Measurements from ENCODE around the gene ST3GAL4.

Gene ST3GAL4

DNA sequence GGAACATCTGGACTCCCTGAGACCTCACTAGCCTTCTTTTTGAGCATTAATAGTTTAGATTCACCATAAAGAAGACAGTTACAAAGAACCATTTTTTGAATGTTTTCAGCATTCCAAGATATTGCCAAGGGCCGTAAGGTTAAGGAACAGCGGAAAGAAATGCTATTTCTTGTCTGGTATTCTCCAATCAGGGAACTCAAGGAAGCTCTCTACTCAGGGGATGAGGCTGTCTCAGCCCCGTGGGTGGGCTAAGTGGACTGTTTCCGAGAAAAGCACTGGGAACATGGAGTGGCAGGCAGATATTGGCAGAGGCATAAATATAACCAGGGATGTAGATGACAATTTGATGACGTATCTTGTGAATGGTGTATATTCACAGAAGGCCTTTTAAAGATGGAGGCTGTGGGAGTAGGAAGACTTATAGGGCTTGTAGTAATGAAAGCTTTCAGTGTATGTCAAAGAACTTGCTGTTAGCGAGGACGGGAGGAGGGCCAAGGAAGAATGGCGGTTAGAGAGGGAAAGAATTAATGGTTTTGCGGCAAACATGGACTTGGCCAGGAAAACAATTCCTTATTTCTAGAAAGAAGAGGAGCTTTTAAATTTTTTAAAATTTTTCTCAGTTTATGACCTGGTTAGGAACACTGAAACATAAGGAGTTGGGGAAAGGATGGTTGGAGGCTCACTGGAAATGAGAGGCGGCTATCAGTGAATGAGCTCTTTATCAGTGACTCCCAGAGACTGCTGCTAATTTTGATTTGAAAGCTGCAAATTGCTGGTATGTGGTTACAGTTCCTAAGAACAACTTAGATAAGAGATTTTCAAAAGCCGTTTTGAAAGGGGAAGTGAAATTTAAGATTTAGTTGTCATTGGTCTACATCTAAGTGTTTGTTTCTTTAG, 64.6 kb downstream of the ST3GAL4 start:
- Mint-ChIP-seq H3K4me3 (no peak overlapping the region), H3K9me3 (ENCODE audit: low read depth) (no peaks in the 10 kb centered on the region), H3K27me3 (peaks cover 2% of the 10 kb centered on the region), H3K4me1 (ENCODE audit: low read depth) (peaks cover 12% of the 10 kb centered on the region), H3K36me3 (no peaks in the 10 kb centered on the region), H3K27ac (no peak overlapping the region)

DNA sequence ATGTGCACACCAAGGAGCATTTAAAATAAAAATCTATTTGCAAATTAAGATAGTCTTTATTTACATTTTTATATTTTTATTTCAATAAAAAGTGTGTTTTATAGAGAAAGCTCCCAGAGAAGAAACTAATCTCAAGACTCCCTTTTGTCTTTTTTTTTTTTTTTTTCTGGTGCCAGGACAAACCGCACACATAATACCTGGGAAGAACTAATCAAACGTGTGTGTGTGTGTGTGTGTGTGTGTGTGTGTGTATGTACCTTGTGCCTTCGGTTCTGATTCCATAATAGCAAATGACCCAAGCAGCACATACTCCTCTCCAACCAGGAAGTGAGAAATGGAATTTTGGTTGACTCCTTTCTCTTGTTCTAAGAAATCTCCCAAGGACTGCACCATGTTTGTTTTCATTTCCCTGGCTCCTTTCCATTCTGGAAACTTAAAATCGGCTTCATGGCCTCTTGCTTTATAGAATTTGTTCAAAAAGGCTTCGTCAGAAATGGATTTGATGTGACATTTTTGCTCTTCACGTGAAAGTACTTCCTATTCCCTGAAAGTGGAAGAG, 65.3 kb downstream of the ST3GAL4 start:
- Mint-ChIP-seq H3K4me3 (no peak overlapping the region), H3K27me3 (peaks cover 2% of the 10 kb centered on the region)

DNA sequence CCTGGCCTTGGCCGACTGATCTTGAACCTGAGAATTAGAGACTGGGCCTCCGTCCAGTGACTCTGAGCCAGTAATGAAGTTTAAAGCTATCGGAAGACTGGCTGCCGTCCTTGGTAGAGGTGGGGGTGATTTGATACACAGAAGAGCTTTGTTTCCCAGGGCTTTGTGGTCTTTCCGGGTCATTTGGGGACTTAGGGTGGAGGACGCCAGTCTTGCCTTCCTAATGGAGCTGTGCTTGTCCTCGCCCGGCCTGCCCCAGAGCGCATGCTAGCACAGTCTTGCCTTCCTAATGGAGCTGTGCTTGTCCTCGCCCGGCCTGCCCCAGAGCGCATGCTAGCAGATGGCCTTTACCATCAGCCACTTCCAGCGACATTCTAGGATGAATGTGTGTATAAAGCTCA, 65.8 kb downstream of the ST3GAL4 start:
- peaks cover 5% of the 10 kb centered on the region for H3K4me1 Mint-ChIP-seq (ENCODE audit: low read depth)
- H3K27me3 Mint-ChIP-seq = peaks cover 2% of the 10 kb centered on the region
- H3K9me3 Mint-ChIP-seq (ENCODE audit: low read depth) = no peaks in the 10 kb centered on the region
- no peaks in the 10 kb centered on the region for H3K36me3 Mint-ChIP-seq
- no peak overlapping the region for H3K4me3 Mint-ChIP-seq
- H3K27ac Mint-ChIP-seq = no peak overlapping the region

More for the DNA sequence above, 65.3 kb downstream of the ST3GAL4 start:
- Mint-ChIP-seq H3K27ac (no peak overlapping the region), H3K4me1 (ENCODE audit: low read depth) (peaks cover 10% of the 10 kb centered on the region), H3K9me3 (ENCODE audit: low read depth) (no peaks in the 10 kb centered on the region), H3K36me3 (no peaks in the 10 kb centered on the region)

DNA sequence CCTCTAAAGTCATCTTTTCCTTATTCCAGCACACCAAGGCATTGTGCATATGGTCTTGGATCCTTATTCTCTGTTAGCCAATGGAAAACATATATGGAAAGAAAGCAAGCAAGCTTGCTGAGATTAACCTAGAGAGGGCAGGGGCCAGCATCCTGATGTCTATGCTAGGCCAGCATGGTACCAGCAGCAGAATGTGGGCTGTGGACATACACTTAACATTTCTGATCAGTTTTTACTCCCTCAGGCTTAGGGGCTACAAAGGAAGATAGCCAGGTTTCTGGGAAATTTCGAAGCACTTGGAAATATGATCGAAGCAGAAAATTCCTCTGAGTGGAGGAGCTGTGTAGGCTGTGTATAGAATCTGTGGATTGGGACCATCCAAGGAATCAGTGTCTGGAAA, 67.0 kb downstream of the ST3GAL4 start:
- H3K4me3 Mint-ChIP-seq = no peak overlapping the region
- H3K27me3 Mint-ChIP-seq = peaks cover 2% of the 10 kb centered on the region
- H3K27ac Mint-ChIP-seq = no peak overlapping the region
- no peaks in the 10 kb centered on the region for H3K36me3 Mint-ChIP-seq
- H3K9me3 Mint-ChIP-seq (ENCODE audit: low read depth) = no peaks in the 10 kb centered on the region
- peaks cover 3% of the 10 kb centered on the region for H3K4me1 Mint-ChIP-seq (ENCODE audit: low read depth)

DNA sequence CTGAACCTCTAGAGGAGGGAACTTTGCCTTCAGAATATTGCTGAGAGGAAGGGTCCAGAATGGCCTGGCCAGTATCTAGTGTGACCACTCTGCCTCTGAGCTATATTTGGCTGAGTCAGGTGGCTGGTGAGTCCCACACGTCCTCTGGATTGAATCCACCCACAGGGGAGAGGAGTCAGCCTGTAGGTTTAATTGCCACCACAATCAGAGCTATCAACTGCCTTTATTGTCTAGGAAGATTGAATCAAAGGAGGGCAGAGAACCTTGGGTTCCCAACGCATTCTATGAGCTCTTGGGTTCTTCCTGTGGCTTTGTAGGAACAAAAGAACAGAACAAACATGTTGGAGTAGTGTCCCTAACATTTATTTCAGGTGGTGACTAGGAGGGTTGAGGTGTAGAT, 67.7 kb downstream of the ST3GAL4 start:
- H3K36me3 Mint-ChIP-seq = no peaks in the 10 kb centered on the region
- no peak overlapping the region for H3K4me3 Mint-ChIP-seq
- no peaks in the 10 kb centered on the region for H3K9me3 Mint-ChIP-seq (ENCODE audit: low read depth)
- H3K27me3 Mint-ChIP-seq = peaks cover 2% of the 10 kb centered on the region
- peaks cover 3% of the 10 kb centered on the region for H3K4me1 Mint-ChIP-seq (ENCODE audit: low read depth)
- H3K27ac Mint-ChIP-seq = no peak overlapping the region

DNA sequence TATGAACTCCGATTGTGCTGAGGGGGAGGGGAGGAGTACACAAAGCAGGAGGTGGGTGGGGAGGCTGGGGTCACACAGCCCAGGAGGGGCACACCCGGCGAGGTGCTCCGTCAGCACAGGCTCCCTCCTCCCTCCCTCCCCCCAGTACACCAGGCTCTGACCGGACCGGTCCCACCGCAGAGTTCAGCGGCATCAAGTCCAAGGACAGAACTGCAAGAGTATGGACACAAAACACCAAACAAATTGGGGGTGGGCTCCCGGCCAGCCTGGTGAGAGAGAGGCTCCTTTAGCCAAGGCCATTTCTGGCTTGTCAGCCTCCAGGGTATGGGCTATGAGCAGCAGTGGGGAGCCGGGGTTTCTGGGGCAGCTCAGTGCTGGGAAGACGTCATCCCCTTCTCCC, 68.3 kb downstream of the ST3GAL4 start:
- Mint-ChIP-seq H3K36me3 (no peaks in the 10 kb centered on the region), H3K27me3 (peaks cover 2% of the 10 kb centered on the region), H3K27ac (no peak overlapping the region), H3K4me1 (ENCODE audit: low read depth) (peaks cover 3% of the 10 kb centered on the region), H3K4me3 (no peak overlapping the region), H3K9me3 (ENCODE audit: low read depth) (no peaks in the 10 kb centered on the region)

DNA sequence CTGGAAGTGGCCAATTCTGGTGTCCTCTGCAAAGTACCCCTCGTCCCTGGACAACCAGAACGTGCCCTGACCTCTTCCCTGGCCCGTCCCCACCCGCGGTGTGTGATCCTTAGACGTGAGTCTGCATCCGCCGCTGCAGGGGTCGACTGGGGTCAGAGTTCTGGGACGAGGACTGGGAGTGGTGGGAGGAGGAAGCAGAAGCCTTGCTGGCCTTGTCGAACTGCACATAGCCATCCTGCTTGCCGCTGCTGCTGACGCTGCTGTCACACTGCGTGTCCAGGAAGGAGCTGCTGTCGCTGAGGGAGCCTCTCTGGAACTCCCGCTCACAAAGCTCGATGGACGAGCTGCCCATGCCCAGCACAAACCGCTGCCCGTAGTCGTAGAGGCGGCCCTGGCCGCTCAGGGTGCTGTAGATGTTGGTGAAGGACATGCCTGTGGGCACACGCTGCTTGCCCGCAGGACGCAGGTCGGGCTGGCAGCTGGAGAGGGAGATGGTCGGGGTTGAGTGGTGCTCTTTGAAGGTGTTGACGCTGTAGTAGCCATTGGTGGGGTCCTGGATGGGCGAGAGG, 69.1 kb downstream of the ST3GAL4 start:
- H3K4me3 Mint-ChIP-seq = no peak overlapping the region
- peaks cover 3% of the 10 kb centered on the region for H3K4me1 Mint-ChIP-seq (ENCODE audit: low read depth)
- H3K27ac Mint-ChIP-seq = no peak overlapping the region
- H3K36me3 Mint-ChIP-seq = no peaks in the 10 kb centered on the region
- H3K9me3 Mint-ChIP-seq (ENCODE audit: low read depth) = no peaks in the 10 kb centered on the region
- peaks cover 2% of the 10 kb centered on the region for H3K27me3 Mint-ChIP-seq

DNA sequence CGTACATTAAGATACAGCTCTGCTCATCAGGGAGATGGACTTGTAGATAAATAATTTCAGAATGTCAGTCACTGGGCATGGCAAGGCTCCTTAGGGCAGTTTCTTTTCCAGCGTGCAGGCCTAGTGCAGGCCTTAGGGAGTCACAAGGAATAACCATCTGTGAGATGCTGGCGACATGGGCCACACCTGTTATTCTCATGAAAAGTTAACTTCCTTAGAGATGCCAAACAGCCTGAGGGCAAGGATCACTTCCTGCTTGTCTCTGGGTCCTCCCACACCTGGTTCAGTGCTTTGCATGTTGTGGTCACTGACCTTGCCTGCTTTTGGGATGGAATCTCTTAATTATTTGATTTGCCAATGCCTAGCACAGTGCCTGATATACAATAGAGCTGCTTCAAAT, 70.6 kb downstream of the ST3GAL4 start:
- H3K9me3 Mint-ChIP-seq (ENCODE audit: low read depth) = no peaks in the 10 kb centered on the region
- H3K4me3 Mint-ChIP-seq = no peak overlapping the region
- H3K27me3 Mint-ChIP-seq = peaks cover 2% of the 10 kb centered on the region
- H3K4me1 Mint-ChIP-seq (ENCODE audit: low read depth) = no peaks in the 10 kb centered on the region
- H3K27ac Mint-ChIP-seq = no peak overlapping the region
- no peaks in the 10 kb centered on the region for H3K36me3 Mint-ChIP-seq

DNA sequence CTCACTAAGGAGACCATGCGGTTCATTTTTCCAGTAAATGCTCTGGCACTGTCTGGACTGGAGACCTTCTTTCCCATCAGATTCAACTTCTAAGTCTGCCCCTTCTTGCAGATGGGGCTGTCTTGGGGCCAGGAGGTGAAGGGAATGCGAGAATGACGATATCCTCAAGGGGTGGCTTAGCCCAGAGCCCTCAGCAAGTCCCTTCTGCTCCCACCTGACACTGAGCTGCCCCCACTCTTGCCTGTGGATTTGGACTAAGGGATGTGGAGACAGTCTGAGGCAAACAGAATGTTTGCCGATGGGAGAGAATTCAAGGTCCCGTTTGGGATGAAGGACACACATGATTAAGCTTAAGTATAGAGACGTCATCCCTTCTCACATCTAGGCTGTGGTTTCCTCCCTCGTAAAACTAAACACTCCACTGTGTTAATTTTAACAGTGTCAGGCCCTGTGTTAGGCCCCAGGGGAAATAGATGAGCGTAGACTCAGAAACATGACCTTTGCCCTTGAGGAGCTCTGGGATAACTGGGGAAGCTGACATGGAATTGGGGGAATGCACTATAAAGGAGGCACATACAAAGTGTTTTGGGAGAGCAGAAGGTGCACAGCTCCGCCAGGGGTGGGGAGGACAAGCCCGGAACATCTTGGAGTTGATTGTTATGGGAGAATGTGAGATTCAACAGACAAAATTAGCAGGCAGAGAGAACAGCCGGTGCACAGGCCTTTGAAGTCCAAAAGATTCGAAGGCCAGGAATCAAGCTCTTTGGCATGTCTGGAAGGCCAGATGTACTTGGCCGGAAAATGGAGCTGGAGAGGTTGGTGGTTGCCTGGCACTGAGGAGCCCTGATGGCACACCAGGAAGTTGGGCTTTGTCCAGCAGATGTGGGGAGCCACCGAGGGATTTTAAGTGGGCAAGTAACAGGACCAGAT, 71.6 kb downstream of the ST3GAL4 start:
- H3K9me3 Mint-ChIP-seq (ENCODE audit: low read depth) = no peaks in the 10 kb centered on the region
- no peaks in the 10 kb centered on the region for H3K36me3 Mint-ChIP-seq
- H3K27me3 Mint-ChIP-seq = no peaks in the 10 kb centered on the region
- no peak overlapping the region for H3K27ac Mint-ChIP-seq
- no peak overlapping the region for H3K4me3 Mint-ChIP-seq
- H3K4me1 Mint-ChIP-seq (ENCODE audit: low read depth) = no peaks in the 10 kb centered on the region

DNA sequence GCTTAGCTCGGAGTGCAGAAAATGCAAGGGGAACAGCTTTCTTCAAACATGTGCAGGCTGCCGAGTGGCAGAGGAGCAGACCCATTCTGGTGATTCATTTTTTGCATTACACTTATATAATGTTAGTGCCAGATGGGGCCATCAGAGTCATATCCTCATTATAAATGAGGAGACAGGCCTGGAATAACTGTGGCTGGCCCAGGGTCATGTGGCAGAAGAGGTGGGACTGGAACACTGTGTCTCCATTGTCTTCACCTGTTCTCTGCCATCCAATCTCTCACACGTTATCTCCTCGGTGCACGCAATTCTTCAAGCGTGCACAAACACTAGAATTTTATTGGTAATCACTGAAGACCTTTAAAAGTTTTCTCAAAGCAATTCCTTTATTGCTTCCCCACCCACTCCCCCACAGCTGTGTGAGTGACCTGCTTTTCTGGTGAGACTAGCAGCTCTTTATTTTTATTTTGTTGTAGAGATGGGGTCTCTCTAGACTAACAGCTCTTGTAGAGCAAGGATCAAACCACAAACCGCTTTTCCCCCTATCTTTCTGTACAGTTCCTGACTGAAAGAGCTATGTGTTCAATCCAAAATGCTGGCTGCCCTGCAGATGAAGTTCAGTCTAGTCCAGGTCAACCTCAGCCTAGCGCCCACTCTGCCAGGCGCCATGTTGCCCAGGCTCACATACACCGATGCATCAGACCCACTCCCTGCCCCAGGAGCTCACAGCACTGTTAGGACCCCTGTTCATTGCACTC, 75.3 kb downstream of the ST3GAL4 start:
- no peaks in the 10 kb centered on the region for H3K27me3 Mint-ChIP-seq
- H3K4me3 Mint-ChIP-seq = no peak overlapping the region
- H3K4me1 Mint-ChIP-seq (ENCODE audit: low read depth) = no peaks in the 10 kb centered on the region
- H3K27ac Mint-ChIP-seq = no peak overlapping the region
- no peaks in the 10 kb centered on the region for H3K9me3 Mint-ChIP-seq (ENCODE audit: low read depth)
- H3K36me3 Mint-ChIP-seq = no peaks in the 10 kb centered on the region

DNA sequence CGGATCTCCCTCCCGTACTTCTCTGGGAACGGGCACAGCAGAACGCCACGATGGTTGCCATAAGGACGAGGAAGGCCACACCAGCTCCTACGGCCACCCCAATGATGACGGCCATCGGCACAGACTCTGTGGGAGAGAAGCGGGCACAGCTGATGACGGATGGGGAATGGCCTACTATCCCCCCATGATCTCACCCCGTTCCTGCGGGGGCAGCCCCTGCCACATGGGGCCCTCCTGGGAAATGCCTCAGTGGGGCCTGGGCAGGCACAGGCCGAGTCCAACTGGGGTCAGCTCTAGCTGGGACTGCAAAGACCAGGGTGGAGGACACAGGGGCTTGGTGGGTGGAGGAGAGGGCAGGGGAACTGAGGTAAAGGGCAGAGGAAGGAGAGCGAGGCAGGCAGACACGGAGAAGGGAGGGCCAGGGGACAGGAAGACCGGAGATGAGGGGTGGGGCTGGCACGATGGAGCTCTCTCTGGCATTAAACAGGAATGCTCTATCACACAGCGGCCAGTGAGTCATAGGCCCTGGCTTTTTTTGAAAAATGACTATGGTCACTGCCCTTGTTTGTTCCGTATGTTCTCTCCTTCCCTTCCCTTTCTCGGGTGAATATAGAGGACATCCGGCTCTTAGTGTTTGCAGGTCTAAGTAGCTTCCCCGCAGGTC, 76.0 kb downstream of the ST3GAL4 start:
- Mint-ChIP-seq H3K4me3 (no peak overlapping the region), H3K27me3 (no peaks in the 10 kb centered on the region), H3K27ac (no peak overlapping the region), H3K9me3 (ENCODE audit: low read depth) (no peaks in the 10 kb centered on the region), H3K4me1 (ENCODE audit: low read depth) (no peaks in the 10 kb centered on the region), H3K36me3 (no peaks in the 10 kb centered on the region)

DNA sequence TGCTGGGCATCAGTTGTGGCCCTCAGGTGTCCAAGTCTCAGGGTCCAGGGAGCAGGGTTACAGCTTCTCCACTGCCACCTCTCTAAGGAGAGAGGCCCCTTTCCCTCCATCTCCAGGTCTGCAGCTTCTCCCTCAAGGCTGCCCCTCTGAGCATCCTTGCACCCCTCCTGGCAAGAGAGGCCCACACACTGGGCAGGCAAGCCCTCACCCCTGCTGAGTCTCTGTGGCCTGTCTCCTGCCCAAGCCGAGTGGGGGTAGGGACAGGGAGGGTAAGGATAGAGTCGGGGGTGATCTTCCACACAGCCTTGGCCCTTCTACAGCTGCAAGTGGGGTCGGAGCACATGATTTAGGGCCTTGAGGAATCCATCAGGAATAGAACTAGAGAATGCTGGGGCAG, 76.6 kb downstream of the ST3GAL4 start:
- no peaks in the 10 kb centered on the region for H3K36me3 Mint-ChIP-seq
- no peaks in the 10 kb centered on the region for H3K9me3 Mint-ChIP-seq (ENCODE audit: low read depth)
- H3K4me1 Mint-ChIP-seq (ENCODE audit: low read depth) = no peaks in the 10 kb centered on the region
- no peak overlapping the region for H3K4me3 Mint-ChIP-seq
- H3K27ac Mint-ChIP-seq = no peak overlapping the region
- H3K27me3 Mint-ChIP-seq = no peaks in the 10 kb centered on the region

DNA sequence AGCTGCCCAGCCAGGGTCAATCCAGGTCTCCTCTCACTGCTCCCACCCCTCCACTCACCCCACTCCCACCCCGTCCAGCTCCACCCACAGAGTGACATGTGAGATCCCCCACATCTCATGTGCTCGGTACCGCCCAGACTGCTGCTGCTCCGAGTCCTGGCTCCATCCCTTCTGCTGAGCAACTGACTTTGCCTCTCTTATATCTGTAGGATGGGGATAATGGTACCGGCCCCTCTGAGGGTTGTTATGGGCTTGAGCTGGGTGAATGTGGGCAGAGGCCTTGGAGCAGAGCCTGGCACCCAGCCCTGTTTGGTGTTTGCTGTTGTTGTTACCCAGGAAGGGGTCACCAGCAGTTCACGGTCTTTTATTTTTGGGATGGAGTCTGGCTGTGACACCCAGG, 77.0 kb downstream of the ST3GAL4 start:
- Mint-ChIP-seq H3K27me3 (no peaks in the 10 kb centered on the region), H3K36me3 (no peaks in the 10 kb centered on the region), H3K4me3 (no peak overlapping the region), H3K4me1 (ENCODE audit: low read depth) (no peaks in the 10 kb centered on the region), H3K9me3 (ENCODE audit: low read depth) (no peaks in the 10 kb centered on the region), H3K27ac (no peak overlapping the region)

All from activated naive CD8-positive, alpha-beta T cell (primary cell).